Prostate gland (tissue), 2 donors: ENCODE results near the gene AACS. TPM values are rescaled to one million over a fixed set of nuclear protein-coding genes. Genes with fewer than 3 reads are reported as not detected.

ENCODE experiments used
- DNase-seq: peaks from one replicate; pipeline ENCODE4 v3.0.0-alpha.2; 2019; ENCODE audit warnings: low spot score
- H3K27ac ChIP-seq, 2 donors: fragments of 200-600 bp; sonication (generic); 2 replicates each; pipeline ENCODE4 v1.5.1; 2017 to 2019
- H3K27me3 ChIP-seq: fragments of 200-600 bp; sonication (generic); replicated peaks from 2 replicates; pipeline ENCODE4 v1.5.1; 2019; ENCODE audit not compliant: insufficient read depth
- H3K36me3 ChIP-seq, 2 donors: fragments of 200-600 bp; sonication (generic); 1 replicate in 1 of 2; 2 replicates in 1 of 2; pipeline versions ENCODE4 v1.5.1 to v1.8.1; 2017 to 2019
- H3K4me1 ChIP-seq: fragments of 200-600 bp; sonication (generic); replicated peaks from 2 replicates; pipeline ENCODE4 v1.5.1; 2019
- H3K4me3 ChIP-seq, 2 donors: fragments of 200-600 bp; sonication (generic); 2 replicates each; pipeline ENCODE4 v1.5.1; 2017 to 2019
- H3K9me3 ChIP-seq: fragments of 200-600 bp; sonication (generic); 2 replicates; pipeline ENCODE4 v1.5.1; 2017
- POLR2A ChIP-seq: fragments of 450-650 bp; IDR thresholded peaks from one replicate; pipeline ENCODE4 v1.6.1; 2016; ENCODE audit warnings: antibody characterized with exemption, mild to moderate bottlenecking
- POLR2AphosphoS5 ChIP-seq: sonication (generic); formaldehyde crosslinking; IDR thresholded peaks from one replicate; pipeline ENCODE4 v1.6.1; 2017; ENCODE audit warnings: antibody characterized with exemption
- WGBS: methylation state at CpG from one replicate; pipeline ENCODE4 v1.1.5; 2018; 5-methylcytosine and 5-hydroxymethylcytosine counted together
- intact Hi-C: fragments of 100-400 bp; cut with DNase I; formaldehyde crosslinking; loops from one replicate; pipeline ENCODE4 v1.14.2; 2022
- total RNA-seq, 2 donors: library from RNA; depleted of rRNA; stranded (reverse); fragments of >200 nt; gene quantifications; one replicate each; pipeline ENCODE4 v1.1.0, GENCODE V29; 2016
- TF ChIP-seq, protein P1 (sequence below), 4 experiments: fragments of 200-600 bp in 2 of 4; fragments of 450-650 bp in 2 of 4; sonication (generic) in 2 of 4; IDR thresholded peaks; 1 replicate in 3 of 4; 2 replicates in 1 of 4; pipeline ENCODE4 v1.5.1; 2016 to 2019; ENCODE audit warnings: antibody characterized with exemption in 4 of 4, mild to moderate bottlenecking in 2 of 4, moderate library complexity in 2 of 4

The AACS gene
- total RNA-seq, 2 donors from 2014 or later, result 20.4 to 21.0 TPM

DNA sequence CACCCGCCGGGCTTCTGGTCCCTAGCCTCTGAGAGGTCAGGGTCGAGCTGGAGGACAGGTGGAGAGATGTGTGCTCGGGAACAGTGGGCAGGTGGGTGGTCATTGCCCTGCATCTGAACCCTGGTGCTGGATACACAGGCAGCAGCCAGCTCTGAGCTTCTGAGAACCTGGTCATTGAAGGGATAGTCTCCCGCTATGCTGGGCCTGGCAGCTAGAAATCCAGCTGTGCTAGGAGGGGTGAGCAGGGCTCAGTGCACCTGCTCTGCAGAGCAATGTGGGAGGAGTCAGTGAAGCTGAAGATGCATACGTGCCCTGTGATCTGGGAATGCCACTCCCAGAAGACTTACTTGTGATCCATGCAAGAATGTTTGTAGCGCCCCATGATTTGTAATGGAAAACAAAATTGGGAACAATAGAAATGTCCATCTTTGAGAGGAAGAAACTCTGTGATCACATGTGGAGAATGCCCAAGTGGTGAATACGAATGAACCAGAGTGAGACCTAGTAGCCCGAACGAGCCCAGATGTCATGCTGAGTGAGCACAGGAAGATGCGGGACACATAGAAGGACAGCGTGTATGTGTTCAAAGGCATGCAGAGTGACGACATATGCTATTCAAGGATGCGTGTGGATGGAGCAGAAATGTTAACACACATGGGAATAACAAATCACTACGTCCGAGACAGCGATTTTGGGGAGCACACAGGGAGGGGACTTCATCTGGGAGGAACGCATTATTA lies 63.4 kb downstream of the AACS start:
- H3K36me3 ChIP-seq, result peaks cover 0 to 4% of the 10 kb centered on the region in 2 donors
- no peak for TF ChIP-seq POLR2A
- no peak for TF ChIP-seq POLR2AphosphoS5
- TF ChIP-seq, protein P1, sequence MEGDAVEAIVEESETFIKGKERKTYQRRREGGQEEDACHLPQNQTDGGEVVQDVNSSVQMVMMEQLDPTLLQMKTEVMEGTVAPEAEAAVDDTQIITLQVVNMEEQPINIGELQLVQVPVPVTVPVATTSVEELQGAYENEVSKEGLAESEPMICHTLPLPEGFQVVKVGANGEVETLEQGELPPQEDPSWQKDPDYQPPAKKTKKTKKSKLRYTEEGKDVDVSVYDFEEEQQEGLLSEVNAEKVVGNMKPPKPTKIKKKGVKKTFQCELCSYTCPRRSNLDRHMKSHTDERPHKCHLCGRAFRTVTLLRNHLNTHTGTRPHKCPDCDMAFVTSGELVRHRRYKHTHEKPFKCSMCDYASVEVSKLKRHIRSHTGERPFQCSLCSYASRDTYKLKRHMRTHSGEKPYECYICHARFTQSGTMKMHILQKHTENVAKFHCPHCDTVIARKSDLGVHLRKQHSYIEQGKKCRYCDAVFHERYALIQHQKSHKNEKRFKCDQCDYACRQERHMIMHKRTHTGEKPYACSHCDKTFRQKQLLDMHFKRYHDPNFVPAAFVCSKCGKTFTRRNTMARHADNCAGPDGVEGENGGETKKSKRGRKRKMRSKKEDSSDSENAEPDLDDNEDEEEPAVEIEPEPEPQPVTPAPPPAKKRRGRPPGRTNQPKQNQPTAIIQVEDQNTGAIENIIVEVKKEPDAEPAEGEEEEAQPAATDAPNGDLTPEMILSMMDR (IDR thresholded peaks at IDR 0.05), result no peak
- H3K9me3 ChIP-seq, result no peaks in the 10 kb centered on the region

DNA sequence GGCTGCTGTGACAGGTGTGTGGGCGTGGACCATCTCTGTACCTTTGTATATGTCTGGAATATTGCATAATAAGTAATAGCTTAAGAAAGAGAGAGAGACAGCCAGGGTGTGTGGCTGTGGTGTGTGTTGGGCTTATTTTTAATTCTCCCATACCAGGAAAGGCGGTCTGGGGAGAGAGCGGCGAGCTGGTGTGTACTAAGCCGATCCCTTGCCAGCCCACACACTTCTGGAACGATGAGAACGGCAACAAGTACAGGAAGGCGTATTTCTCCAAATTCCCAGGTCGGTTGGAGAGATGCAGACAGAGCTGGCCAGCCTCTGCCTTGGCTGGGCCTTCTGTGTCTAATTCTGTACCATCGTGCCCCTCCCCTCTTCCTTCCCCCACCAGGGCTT lies 63.9 kb downstream of the AACS start:
- Histone ChIP-seq H3K27ac (no peak overlapping the region), H3K4me1 (no peaks in the 10 kb centered on the region), H3K4me3 (no peak overlapping the region), H3K9me3 (no peaks in the 10 kb centered on the region), H3K27me3 (no peaks in the 10 kb centered on the region), H3K36me3 (peaks cover 0 to 4% of the 10 kb centered on the region in 2 donors)
- intact Hi-C loops, result no loop called here
- no peak for TF ChIP-seq POLR2AphosphoS5
- TF ChIP-seq, protein P1 (IDR thresholded peaks at IDR 0.05), result no peak
- TF ChIP-seq POLR2A, result no peak
- DNase-seq, result no peak
- WGBS, result 80% methylated on average over 10 of the region's 10 CpGs

More for the DNA sequence above, 63.4 kb downstream of the AACS start:
- Histone ChIP-seq H3K4me3 (no peak overlapping the region), H3K27me3 (no peaks in the 10 kb centered on the region), H3K27ac (no peak overlapping the region), H3K4me1 (no peaks in the 10 kb centered on the region)
- DNase-seq, result no peak
- intact Hi-C loops, result no loop called here
- WGBS, result 93% methylated on average over 18 of the region's 18 CpGs

DNA sequence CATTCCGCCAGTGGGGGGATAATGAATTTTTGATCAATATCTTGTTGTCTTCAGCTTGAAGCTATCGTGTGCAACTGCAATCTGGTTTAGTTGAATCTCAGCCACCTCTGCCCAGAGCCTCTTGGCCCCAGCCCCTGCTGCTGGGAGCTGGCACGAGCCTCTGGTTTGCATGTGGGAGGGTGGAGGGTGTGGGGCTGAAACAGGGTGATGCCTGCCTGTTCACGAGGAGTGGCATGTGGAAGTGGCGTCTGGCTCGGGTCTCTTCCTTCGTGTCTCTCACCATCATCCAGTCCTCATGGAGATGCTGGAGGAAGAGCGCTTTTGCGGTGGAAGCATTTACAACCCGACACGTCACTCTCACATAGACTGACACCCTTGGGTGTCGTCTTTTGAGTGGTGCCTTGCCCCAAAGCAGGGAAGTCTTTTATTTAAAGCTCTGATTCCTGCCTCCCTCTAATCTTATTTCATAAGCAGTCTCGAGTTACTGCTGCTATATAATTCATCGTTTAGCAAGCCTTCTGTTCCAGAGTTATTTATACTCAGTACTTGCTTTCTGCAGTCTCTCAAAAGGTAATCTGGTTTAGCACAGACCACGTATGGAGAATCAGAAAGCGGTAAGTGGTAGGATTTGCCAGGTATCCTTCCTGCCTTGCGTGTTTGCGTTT lies 64.5 kb downstream of the AACS start:
- intact Hi-C loops, result no loop called here
- DNase-seq, result no peak
- no peak overlapping the region for H3K27ac ChIP-seq
- H3K4me3 ChIP-seq, result no peak overlapping the region
- H3K27me3 ChIP-seq, result no peaks in the 10 kb centered on the region
- 74% methylated on average over 18 of the region's 18 CpGs for WGBS
- no peaks in the 10 kb centered on the region for H3K9me3 ChIP-seq
- no peaks in the 10 kb centered on the region for H3K4me1 ChIP-seq
- H3K36me3 ChIP-seq, result peaks cover 0 to 3% of the 10 kb centered on the region in 2 donors
- TF ChIP-seq, protein P1 (IDR thresholded peaks at IDR 0.05), result no peak
- no peak for TF ChIP-seq POLR2AphosphoS5
- TF ChIP-seq POLR2A, result no peak

DNA sequence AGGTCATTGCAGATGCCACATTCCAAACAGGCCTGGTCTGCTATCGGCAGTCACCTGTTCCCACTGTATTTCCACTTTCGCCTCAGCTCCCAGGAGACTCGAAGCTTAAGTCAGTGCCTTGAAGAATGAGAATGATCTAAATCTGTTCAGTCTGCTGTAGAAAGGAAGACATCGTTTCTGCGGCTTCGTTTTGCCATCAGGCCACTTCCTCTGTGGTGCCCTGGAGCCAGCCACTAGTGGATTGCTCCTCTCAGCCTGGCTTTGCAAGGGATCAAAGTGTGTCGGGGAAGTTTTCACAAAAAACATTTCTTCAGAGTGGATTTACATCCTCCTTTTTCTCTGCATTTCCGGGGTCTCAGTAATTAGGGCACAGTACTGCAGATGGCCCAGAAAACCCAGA lies 66.7 kb downstream of the AACS start:
- no peak overlapping the region for H3K4me3 ChIP-seq
- H3K27me3 ChIP-seq, result no peaks in the 10 kb centered on the region
- no peaks in the 10 kb centered on the region for H3K9me3 ChIP-seq
- intact Hi-C loops, result no loop called here
- no peaks in the 10 kb centered on the region for H3K4me1 ChIP-seq
- no peak for DNase-seq
- no peak overlapping the region for H3K27ac ChIP-seq
- TF ChIP-seq POLR2AphosphoS5 (no peak), POLR2A (no peak)
- TF ChIP-seq, protein P1 (IDR thresholded peaks at IDR 0.05), result no peak
- WGBS, result 90% methylated on average over 8 of the region's 8 CpGs
- no peaks in the 10 kb centered on the region for H3K36me3 ChIP-seq
